Peyer's patch (tissue), 4 donors: ENCODE data around the gene ZDHHC12. TPM values are rescaled to one million over a fixed set of nuclear protein-coding genes. Genes with fewer than 3 reads are reported as not detected.

Source experiments
- DNase-seq, 3 donors: peaks; one replicate each; pipeline ENCODE4 v3.0.0-alpha.2; 2017 to 2019
- H3K27ac ChIP-seq, 4 donors: fragments of 200-600 bp; sonication (generic); one replicate each; pipeline ENCODE4 v1.5.1; 2016 to 2019
- H3K27me3 ChIP-seq, 2 donors: fragments of 200-600 bp; sonication (generic); one replicate each; pipeline ENCODE4 v1.5.1; 2019
- H3K36me3 ChIP-seq, 3 donors: fragments of 200-600 bp; sonication (generic); one replicate each; pipeline ENCODE4 v1.5.1; 2016 to 2019
- H3K4me1 ChIP-seq, 4 donors: fragments of 200-600 bp; sonication (generic); one replicate each; pipeline ENCODE4 v1.5.1; 2016 to 2019
- H3K4me3 ChIP-seq, 4 donors: fragments of 200-600 bp; sonication (generic); 1 replicate in 3 of 4; 2 replicates in 1 of 4; pipeline ENCODE4 v1.5.1; 2016 to 2019; ENCODE audit warnings: mild to moderate bottlenecking in 1 of 4
- H3K9me3 ChIP-seq, 4 donors: fragments of 200-600 bp; sonication (generic); one replicate each; pipeline ENCODE4 v1.5.1; 2016 to 2019; ENCODE audit warnings: mild to moderate bottlenecking in 1 of 4
- POLR2A ChIP-seq, 2 donors: fragments of 450-650 bp; IDR thresholded peaks; one replicate each; pipeline ENCODE4 v1.5.1; 2017; ENCODE audit warnings: antibody characterized with exemption in 2 of 2, mild to moderate bottlenecking in 2 of 2, moderate library complexity in 2 of 2
- total RNA-seq, 4 donors: library from RNA; depleted of rRNA; stranded (reverse); fragments of >200 nt; gene quantifications; one replicate each; pipeline ENCODE4 v1.1.0, GENCODE V29; 2016
- TF ChIP-seq, protein P1 (sequence below), 6 experiments: fragments of 450-650 bp in 4 of 6; fragments of 200-600 bp in 2 of 6; sonication (generic) in 1 of 6; IDR thresholded peaks; one replicate each; pipeline ENCODE4 v1.5.1; 2017 to 2019; ENCODE audit warnings: antibody characterized with exemption in 6 of 6, mild to moderate bottlenecking in 3 of 6, moderate library complexity in 1 of 6

The ZDHHC12 gene
- total RNA-seq, 4 donors from 2014 or later: 21.5 to 177 (median 138) TPM

DNA sequence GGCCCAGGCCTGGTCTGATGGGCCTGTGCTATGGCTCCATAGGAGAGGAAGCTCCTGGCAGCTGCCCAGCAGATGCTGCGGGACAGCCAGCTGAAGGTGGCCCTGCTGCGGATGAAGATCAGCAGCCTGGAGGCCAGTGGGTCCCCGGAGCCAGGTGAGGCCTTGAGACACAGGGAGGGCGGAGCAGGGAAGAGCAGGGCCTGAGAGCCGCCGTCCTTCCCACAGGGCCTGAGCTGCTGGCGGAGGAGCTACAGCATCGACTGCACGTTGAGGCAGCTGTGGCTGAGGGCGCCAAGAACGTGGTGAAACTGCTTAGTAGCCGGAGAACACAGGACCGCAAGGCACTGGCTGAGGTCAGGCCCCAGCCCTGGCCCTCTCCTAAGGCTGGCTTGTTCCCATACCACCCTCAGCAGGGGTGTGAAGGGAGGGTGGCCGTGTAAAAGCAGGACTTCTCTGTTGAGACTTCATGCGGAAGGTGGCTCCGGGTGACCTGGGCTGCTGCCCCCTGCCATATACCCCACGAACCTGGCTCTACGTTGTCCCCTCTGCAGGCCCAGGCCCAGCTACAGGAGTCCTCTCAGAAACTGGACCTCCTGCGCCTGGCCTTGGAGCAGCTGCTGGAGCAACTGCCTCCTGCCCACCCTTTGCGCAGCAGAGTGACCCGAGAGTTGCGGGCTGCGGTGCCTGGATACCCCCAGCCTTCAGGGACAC lies 17.1 kb downstream of the ZDHHC12 start:
- TF ChIP-seq, protein P1, sequence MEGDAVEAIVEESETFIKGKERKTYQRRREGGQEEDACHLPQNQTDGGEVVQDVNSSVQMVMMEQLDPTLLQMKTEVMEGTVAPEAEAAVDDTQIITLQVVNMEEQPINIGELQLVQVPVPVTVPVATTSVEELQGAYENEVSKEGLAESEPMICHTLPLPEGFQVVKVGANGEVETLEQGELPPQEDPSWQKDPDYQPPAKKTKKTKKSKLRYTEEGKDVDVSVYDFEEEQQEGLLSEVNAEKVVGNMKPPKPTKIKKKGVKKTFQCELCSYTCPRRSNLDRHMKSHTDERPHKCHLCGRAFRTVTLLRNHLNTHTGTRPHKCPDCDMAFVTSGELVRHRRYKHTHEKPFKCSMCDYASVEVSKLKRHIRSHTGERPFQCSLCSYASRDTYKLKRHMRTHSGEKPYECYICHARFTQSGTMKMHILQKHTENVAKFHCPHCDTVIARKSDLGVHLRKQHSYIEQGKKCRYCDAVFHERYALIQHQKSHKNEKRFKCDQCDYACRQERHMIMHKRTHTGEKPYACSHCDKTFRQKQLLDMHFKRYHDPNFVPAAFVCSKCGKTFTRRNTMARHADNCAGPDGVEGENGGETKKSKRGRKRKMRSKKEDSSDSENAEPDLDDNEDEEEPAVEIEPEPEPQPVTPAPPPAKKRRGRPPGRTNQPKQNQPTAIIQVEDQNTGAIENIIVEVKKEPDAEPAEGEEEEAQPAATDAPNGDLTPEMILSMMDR (IDR thresholded peaks at IDR 0.05): no peak
- TF ChIP-seq POLR2A (IDR thresholded peaks at IDR 0.05): no peak
- no peak overlapping the region for H3K4me3 ChIP-seq
- H3K9me3 ChIP-seq: no peaks in the 10 kb centered on the region
- DNase-seq: peak in 1 of 3 donors; percentile 38
- no peak overlapping the region for H3K27ac ChIP-seq
- no peaks in the 10 kb centered on the region for H3K36me3 ChIP-seq
- no peaks in the 10 kb centered on the region for H3K27me3 ChIP-seq
- peaks cover 0 to 6% (median 2%) of the 10 kb centered on the region in 4 donors for H3K4me1 ChIP-seq

- H3K36me3 ChIP-seq: no peaks in the 10 kb centered on the region
- DNase-seq: peak in 1 of 3 donors; percentile 19
- H3K27me3 ChIP-seq: no peaks in the 10 kb centered on the region
- TF ChIP-seq, protein P1 (IDR thresholded peaks at IDR 0.05): no peak
- H3K4me1 ChIP-seq: peaks cover 0 to 6% (median 2%) of the 10 kb centered on the region in 4 donors
- H3K9me3 ChIP-seq: no peaks in the 10 kb centered on the region
- H3K4me3 ChIP-seq: no peak overlapping the region
- H3K27ac ChIP-seq: no peak overlapping the region
Measured at GRCh38 chr9:128706045-128706444, 17.9 kb downstream of the ZDHHC12 start.

- no peak overlapping the region for H3K27ac ChIP-seq
- no peaks in the 10 kb centered on the region for H3K36me3 ChIP-seq
Measured at GRCh38 chr9:128705051-128705965, 18.6 kb downstream of the ZDHHC12 start.

DNA sequence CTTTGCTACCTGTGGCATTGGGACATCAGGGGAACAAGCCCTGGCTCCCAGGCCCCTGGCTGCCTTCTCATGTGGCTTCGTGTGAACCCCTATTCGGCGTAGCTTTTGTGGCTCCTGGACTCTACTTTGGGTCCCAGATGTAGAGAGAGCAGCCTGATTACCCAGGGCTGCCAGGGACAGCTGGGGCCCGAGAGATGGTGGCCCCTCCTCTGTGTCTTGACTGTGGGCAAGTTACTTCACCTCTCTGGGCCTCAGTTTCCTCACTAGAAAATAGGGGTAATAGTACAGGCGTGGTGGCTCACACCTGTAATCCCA lies 19.6 kb downstream of the ZDHHC12 start:
- no peak overlapping the region for H3K4me3 ChIP-seq
- H3K36me3 ChIP-seq: no peaks in the 10 kb centered on the region
- H3K4me1 ChIP-seq: peaks cover 0 to 6% (median 2%) of the 10 kb centered on the region in 4 donors
- H3K27me3 ChIP-seq: no peaks in the 10 kb centered on the region
- no peaks in the 10 kb centered on the region for H3K9me3 ChIP-seq
- DNase-seq: no peak
- H3K27ac ChIP-seq: peak overlapping the region in 1 of 4 donors; percentile 69
- TF ChIP-seq, protein P1 (IDR thresholded peaks at IDR 0.05): no peak
- TF ChIP-seq POLR2A (IDR thresholded peaks at IDR 0.05): no peak

More at GRCh38 chr9:128705051-128705965, 18.6 kb downstream of the ZDHHC12 start:
- Histone ChIP-seq H3K4me3 (no peak overlapping the region), H3K4me1 (peaks cover 0 to 6% (median 2%) of the 10 kb centered on the region in 4 donors), H3K27me3 (no peaks in the 10 kb centered on the region), H3K9me3 (no peaks in the 10 kb centered on the region)
- TF ChIP-seq, protein P1 (IDR thresholded peaks at IDR 0.05): no peak
- no peak for TF ChIP-seq POLR2A (IDR thresholded peaks at IDR 0.05)
- DNase-seq: peak in 1 of 3 donors; percentile 46

GRCh38 chr9:128703616-128704355 lies 20.1 kb downstream of the ZDHHC12 start:
- peak overlapping the region; percentile 64 to 89 (median 78) for H3K4me3 ChIP-seq
- H3K27ac ChIP-seq: peak overlapping the region; percentile 69 to 79 (median 74)
- no peaks in the 10 kb centered on the region for H3K27me3 ChIP-seq
- no peaks in the 10 kb centered on the region for H3K36me3 ChIP-seq
- DNase-seq: peak in 1 of 3 donors; percentile 47
- H3K9me3 ChIP-seq: no peaks in the 10 kb centered on the region
- TF ChIP-seq, protein P1 (IDR thresholded peaks at IDR 0.05): no peak
- TF ChIP-seq POLR2A (IDR thresholded peaks at IDR 0.05): no peak
- H3K4me1 ChIP-seq: peaks cover 0 to 6% (median 2%) of the 10 kb centered on the region in 4 donors
